ENCODE results near the gene PHF2.

- TF ChIP-seq POLR2AphosphoS5 (IDR thresholded peaks at IDR 0.05), result no peak
- TF ChIP-seq, protein P1, sequence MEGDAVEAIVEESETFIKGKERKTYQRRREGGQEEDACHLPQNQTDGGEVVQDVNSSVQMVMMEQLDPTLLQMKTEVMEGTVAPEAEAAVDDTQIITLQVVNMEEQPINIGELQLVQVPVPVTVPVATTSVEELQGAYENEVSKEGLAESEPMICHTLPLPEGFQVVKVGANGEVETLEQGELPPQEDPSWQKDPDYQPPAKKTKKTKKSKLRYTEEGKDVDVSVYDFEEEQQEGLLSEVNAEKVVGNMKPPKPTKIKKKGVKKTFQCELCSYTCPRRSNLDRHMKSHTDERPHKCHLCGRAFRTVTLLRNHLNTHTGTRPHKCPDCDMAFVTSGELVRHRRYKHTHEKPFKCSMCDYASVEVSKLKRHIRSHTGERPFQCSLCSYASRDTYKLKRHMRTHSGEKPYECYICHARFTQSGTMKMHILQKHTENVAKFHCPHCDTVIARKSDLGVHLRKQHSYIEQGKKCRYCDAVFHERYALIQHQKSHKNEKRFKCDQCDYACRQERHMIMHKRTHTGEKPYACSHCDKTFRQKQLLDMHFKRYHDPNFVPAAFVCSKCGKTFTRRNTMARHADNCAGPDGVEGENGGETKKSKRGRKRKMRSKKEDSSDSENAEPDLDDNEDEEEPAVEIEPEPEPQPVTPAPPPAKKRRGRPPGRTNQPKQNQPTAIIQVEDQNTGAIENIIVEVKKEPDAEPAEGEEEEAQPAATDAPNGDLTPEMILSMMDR (IDR thresholded peaks at IDR 0.05), result no peak
- no peak for TF ChIP-seq POLR2A (IDR thresholded peaks at IDR 0.05)
Observed at GRCh38 chr9:93633492-93634221, 57.3 kb downstream of the PHF2 start.

Measured in breast epithelium (tissue), 3 donors.